GM19193 (cell line): ENCODE data around the gene PDE6C.

Experiments used
- POLR2A ChIP-seq: IDR thresholded peaks from 4 replicates; pipeline ENCODE4 v1.6.1; 2011; ENCODE audit not compliant: insufficient read depth, insufficient read length; ENCODE audit errors: extremely low read depth

The PDE6C gene

DNA sequence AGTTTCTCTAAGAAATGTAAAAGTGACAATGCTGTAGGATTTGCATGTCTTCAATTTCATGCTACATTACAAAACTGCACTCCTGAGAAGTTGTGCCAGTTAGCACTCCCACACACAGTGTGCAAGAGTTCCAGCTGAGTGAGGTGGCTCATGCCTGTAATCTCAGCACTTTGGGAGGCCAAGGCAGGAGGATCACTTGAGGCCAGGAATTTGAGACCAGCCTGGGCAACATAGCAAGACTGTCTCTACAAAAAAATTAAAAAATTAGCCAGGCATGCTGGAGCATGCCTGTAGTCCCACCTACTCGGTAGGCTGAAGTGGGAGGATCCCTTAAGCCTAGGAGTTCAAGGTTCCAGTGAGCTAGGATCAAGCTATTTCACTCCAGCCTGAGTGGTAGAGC is 45.4 kb downstream of the PDE6C start:
- TF ChIP-seq POLR2A = no peak

GRCh38 chr10:93666030-93666429 is 53.7 kb downstream of the PDE6C start:
- no peak for TF ChIP-seq POLR2A

DNA sequence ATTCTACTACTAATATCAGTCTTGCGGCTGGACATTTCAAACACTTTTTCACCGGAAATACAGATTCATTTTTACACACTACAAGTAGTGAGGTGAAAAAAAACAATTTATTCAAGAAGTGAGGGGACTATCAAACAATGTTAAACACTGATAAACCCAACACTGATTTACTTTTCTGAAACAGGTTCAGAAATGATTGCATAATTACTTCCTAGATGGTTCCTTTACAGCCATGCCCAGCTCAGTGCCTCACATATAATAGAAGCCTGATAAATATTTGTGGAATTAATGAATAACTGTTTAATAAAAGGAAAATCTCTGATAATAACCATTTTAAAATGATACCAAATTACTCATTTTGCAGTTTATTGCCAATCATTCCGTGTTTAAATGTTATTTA is 55.5 kb downstream of the PDE6C start:
- TF ChIP-seq POLR2A = no peak

- no peak for TF ChIP-seq POLR2A
These were observed 58.0 kb downstream of the PDE6C start for GRCh38 chr10:93670372-93670771.

DNA sequence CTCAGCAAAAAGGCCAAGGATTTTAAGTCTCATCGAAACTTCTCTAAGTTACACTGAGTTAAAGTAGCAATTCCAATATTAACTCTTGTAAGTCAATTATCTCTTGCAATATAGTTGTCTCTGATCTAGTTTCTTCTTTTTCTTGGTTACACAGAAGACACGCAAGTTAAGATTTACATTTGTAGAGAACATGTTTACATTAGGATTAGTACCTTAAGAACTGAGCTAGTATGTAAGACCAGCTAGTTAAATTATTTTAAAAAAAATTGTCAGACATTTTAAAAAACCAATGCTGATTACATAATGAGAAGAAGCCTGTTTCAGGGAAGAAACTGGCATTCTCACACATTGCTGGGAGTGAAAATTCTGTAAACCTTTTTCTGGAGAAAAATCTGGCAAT is 58.7 kb downstream of the PDE6C start:
- TF ChIP-seq POLR2A = no peak

GRCh38 chr10:93672022-93672678 is 59.8 kb downstream of the PDE6C start:
- no peak for TF ChIP-seq POLR2A

DNA sequence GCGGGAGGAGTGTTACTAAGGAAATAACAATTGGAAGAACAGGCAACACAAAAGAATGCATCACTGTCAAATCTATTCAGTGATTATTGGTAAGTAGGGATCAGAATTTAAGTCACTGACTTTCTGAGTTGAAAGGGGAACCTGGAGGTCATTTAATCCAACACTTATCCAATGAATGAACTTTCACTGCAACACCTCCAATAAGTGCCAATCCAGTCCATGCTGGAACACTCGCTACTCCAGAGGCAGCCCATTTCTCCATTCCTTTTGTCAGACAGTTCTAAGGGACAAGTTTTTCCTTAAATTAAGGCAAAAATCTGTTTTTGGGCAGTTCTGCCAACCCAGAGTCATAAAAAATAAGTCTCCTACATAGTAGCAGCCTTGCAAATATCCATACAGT is 60.6 kb downstream of the PDE6C start:
- TF ChIP-seq POLR2A = no peak

GRCh38 chr10:93673791-93674190 is 61.5 kb downstream of the PDE6C start:
- TF ChIP-seq POLR2A = no peak

DNA sequence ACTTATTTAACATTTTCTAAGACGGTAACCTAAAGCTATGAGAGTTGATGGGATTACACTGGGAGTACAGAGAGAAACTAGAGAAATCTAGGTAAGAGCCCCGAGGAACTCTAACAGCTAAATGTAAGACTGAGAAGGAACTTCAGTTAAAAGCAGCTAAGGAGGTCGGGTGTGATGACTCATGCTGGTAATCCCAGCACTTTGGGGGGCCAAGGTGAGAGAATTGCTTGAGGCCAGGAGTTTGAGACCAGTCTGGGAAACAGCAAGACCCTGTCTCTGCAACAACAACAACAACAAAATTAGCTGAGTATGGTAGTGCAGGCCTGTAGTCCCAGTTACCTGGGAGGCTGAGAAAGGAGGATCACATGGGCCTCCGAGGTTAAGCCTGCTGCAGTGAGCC is 66.0 kb downstream of the PDE6C start:
- no peak for TF ChIP-seq POLR2A

DNA sequence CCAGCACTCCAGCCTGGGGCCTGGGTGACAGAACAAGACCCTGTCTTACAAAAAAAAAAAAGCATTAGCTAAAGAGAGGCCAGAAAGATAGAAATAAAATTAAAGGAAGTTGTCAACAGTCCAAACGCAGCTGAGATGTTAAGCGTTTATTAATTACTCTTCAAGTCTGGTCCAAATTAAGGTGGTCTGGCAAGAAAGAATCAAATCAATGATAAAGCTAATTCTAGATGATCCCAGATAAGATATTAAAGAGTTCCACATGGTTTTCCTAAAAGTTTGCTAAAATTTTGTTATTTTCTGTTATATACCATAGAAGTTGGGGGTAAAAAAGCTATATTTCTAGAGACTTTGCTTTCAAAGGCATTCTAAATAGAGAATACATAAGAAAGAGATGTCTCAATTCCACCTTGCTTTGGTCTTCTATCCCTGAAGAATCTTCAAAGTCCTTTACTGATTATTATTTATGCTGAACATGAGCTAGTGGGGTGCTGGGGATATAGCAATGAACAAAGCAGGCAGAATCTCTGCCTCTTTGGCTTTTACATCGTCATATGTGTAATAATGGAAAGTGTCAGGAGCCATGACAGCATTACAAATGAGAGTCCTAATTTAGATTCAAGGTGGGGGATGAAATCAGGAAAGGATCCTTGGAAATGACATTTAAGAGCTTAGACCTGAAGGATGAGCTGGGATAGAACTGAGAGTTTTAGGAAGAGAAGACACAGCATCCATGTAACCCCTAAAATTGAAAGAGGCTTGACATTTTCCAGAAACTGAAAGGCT is 66.7 kb downstream of the PDE6C start:
- no peak for TF ChIP-seq POLR2A

GRCh38 chr10:93680412-93681047 is 68.2 kb downstream of the PDE6C start:
- TF ChIP-seq POLR2A = no peak

- no peak for TF ChIP-seq POLR2A
These were observed 75.4 kb downstream of the PDE6C start for GRCh38 chr10:93687737-93688136.

GRCh38 chr10:93695740-93696139 is 83.4 kb downstream of the PDE6C start:
- TF ChIP-seq POLR2A = no peak

- no peak for TF ChIP-seq POLR2A
These were observed 84.9 kb downstream of the PDE6C start for GRCh38 chr10:93697207-93697606.

DNA sequence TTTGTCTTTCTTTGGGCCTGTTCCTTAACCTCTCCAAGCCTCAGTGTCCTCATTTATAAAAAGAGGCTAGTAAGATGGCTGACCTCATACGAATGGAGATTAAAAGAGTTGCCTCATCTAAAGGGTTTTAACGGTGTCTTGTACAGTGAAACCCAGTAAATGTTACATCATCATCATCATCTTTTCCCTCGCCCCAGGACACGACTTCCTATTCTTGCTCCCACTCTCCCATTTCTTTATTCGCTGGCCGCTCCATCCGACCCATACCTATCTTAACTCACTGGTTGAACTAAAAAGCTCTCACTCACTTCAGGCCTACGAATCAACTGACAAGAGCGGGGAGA is 89.5 kb downstream of the PDE6C start:
- no peak for TF ChIP-seq POLR2A
